ENCODE measurements around the gene RBMY1J.
"Not testable (repeated sequence)": the region's sequence is repeated elsewhere in the genome, so short reads cannot be mapped to it uniquely, and the experiment has no call there.

Gene RBMY1J

DNA sequence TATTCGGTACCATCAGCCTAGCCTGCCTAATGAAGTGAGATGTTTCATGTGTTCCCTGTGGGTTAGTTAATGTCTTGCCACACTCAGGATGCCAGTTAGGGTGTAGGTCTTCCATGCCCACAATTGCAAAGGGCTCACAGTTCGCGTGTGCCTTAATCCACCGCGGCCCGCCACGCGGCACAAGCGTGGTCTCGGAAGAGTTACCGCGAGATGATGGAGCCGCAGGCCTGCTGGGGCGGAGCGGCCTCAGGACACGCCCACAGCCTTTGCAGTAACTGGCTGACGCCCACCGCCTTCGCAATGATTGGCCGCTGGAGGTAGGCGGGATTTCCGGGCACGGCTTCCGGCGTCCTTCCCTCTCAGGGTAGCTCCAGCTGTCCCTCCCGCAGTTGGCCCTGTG is at the start of gene RBMY1J:
Gene RBMY1J (plus strand): TSS at position 301 of the 400 bp plus-strand sequence. CDS start 2,038 bp downstream, outside the sequence.
- not testable (repeated sequence) for DNase-seq (ENCODE audit: insufficient read length, low spot score); FAIRE-seq

DNA sequence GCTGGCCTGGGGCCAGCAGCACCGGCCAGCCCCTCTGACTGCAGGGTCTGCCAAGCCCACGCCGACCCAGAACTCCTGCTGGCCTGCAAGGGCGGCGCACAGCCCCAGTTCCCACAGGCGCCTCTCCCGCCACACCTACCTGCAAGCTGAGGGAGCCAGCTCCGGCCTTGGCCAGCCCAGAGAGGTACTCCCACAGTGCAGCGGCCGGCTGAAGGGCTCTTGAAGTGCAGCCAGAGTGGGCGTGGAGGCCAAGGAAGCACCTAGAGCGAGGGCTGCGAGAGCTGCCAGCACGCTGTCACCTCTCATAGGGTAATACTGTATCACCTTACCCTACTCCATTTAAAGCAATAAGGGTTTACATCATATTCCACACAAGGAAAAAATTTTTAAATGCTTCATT is 35.8 kb upstream of the RBMY1J start:
- FAIRE-seq (no peak), DNase-seq (ENCODE audit: insufficient read length, low spot score) (no peak)

- no peak for FAIRE-seq
- no peak for DNase-seq (ENCODE audit: insufficient read length, low spot score)
Observed at GRCh38 chrY:22370623-22371022, 32.6 kb upstream of the RBMY1J start.

DNA sequence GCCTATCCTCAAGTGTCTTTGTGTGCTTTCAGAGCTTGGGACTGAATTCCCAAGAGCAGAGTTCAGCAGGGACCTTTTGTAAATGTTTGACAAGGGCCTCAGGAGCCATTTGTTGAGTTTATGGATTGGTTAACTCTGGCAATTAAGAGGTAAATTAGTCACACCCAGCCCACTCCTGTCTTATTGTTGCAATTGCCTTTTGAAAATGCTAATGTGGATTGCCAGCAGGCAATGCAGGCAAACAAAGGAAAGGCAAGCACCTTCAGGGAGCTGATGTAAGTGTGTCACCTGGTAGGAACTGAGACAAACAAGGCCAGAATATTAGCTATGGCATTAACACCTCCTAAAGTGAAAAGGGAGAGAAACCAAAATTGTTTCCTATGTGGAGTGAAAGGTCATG is 29.7 kb upstream of the RBMY1J start:
- FAIRE-seq: no peak
- DNase-seq (ENCODE audit: insufficient read length, low spot score): no peak

- not testable (repeated sequence) for DNase-seq (ENCODE audit: insufficient read length, low spot score); FAIRE-seq
Observed at GRCh38 chrY:22444718-22445396, 41.6 kb downstream of the RBMY1J start.

- DNase-seq (ENCODE audit: insufficient read length, low spot score); FAIRE-seq: not testable (repeated sequence)
Observed at GRCh38 chrY:22455522-22455921, 52.3 kb downstream of the RBMY1J start.

DNA sequence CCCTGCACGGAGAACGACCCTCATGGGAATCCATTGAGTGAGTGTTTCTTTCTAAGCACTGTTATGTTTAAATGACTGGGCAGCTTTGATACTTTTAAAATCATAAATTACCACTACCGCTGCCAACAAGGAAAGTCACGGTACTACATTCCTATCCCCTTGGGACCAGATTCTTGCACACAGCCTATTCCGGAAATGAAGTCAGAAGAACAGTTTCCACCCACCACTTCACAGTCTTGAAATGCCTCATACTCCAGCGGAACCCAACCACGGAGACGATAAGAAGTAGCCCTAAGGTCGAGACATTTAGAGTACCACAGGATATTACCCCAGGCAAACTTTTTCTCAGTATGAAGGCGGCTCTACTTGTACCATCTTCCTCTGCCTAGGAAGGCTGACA is 58.8 kb downstream of the RBMY1J start:
- not testable (repeated sequence) for FAIRE-seq; DNase-seq (ENCODE audit: insufficient read length, low spot score)

Data from GM19239 (cell line).